Measurements from ENCODE around the gene FPGS.

DNA sequence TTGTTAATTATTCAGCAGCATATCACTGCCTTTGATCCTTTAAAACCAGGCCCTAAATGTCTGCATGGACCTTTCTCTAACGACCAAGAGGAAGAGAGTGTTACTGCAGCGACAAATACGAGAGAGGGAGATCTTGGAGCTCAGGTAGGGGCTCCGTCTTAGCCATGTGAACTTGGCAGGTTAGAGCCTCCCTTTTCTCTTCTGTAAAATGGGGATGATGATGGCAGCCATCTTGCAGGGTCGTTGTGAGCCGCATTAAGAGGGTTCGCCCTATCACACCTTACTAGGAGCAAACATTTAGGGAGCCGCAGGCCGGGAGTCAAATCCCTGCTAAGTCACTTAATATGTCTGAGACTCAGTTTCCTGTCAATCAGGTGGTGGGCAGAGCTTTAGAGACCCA is 50.1 kb downstream of the FPGS start:
- no peak for TF ChIP-seq CTCF (IDR thresholded peaks at IDR 0.05)
- no peak for TF ChIP-seq POLR2A (IDR thresholded peaks at IDR 0.05)

Measured in body of pancreas (tissue), 4 donors.